Neuron (in vitro differentiated cells): ENCODE data around the gene CAV2.

ENCODE experiments used
- H2AFZ ChIP-seq: one replicate; pipeline ENCODE4 v1.6.1; 2013; ENCODE audit warnings: low read depth, mild to moderate bottlenecking, inconsistent platforms, low read length, moderate library complexity
- H3K27me3 ChIP-seq: one replicate; pipeline ENCODE4 v1.6.1; 2013; ENCODE audit warnings: low read length; ENCODE audit not compliant: insufficient read depth
- H3K36me3 ChIP-seq: one replicate; pipeline ENCODE4 v1.6.1; 2013; ENCODE audit warnings: low read length; ENCODE audit not compliant: insufficient read depth
- H3K4me1 ChIP-seq: one replicate; pipeline ENCODE4 v1.6.1; 2013; ENCODE audit warnings: low read length; ENCODE audit not compliant: insufficient read depth
- H3K4me3 ChIP-seq: 2 replicates; pipeline ENCODE4 v1.5.1; 2013; ENCODE audit warnings: mild to moderate bottlenecking, low read length, moderate library complexity
- H3K9me3 ChIP-seq: one replicate; pipeline ENCODE4 v1.6.1; 2013; ENCODE audit warnings: low read length

The CAV2 gene

GRCh38 chr7:116530107-116530820 is 30.7 kb downstream of the CAV2 start:
- Histone ChIP-seq H3K36me3 (no peaks in the 10 kb centered on the region), H3K27me3 (peaks cover 9% of the 10 kb centered on the region), H3K4me3 (no peak overlapping the region), H3K4me1 (peaks cover 10% of the 10 kb centered on the region), H2AFZ (no peak overlapping the region), H3K9me3 (no peaks in the 10 kb centered on the region)

GRCh38 chr7:116532102-116532688 is 32.7 kb downstream of the CAV2 start:
- Histone ChIP-seq H2AFZ (no peak overlapping the region), H3K9me3 (no peaks in the 10 kb centered on the region), H3K36me3 (no peaks in the 10 kb centered on the region), H3K4me3 (no peak overlapping the region), H3K4me1 (no peaks in the 10 kb centered on the region), H3K27me3 (no peaks in the 10 kb centered on the region)

GRCh38 chr7:116534790-116535189 is 35.3 kb downstream of the CAV2 start:
- Histone ChIP-seq H3K4me3 (no peak overlapping the region), H3K4me1 (no peaks in the 10 kb centered on the region), H3K36me3 (no peaks in the 10 kb centered on the region), H3K9me3 (peaks cover 2% of the 10 kb centered on the region), H2AFZ (no peak overlapping the region), H3K27me3 (no peaks in the 10 kb centered on the region)

GRCh38 chr7:116535416-116535815 is 35.9 kb downstream of the CAV2 start:
- H3K9me3 ChIP-seq: peaks cover 2% of the 10 kb centered on the region
- no peak overlapping the region for H2AFZ ChIP-seq
- H3K36me3 ChIP-seq: no peaks in the 10 kb centered on the region
- no peak overlapping the region for H3K4me3 ChIP-seq
- no peaks in the 10 kb centered on the region for H3K27me3 ChIP-seq
- no peaks in the 10 kb centered on the region for H3K4me1 ChIP-seq

- no peaks in the 10 kb centered on the region for H3K36me3 ChIP-seq
- no peak overlapping the region for H3K4me3 ChIP-seq
- peaks cover 6% of the 10 kb centered on the region for H3K4me1 ChIP-seq
- H2AFZ ChIP-seq: no peak overlapping the region
- H3K27me3 ChIP-seq: no peaks in the 10 kb centered on the region
- H3K9me3 ChIP-seq: peaks cover 2% of the 10 kb centered on the region
These were observed 38.6 kb downstream of the CAV2 start for GRCh38 chr7:116538138-116538537.

- no peak overlapping the region for H2AFZ ChIP-seq
- peaks cover 2% of the 10 kb centered on the region for H3K9me3 ChIP-seq
- peaks cover 6% of the 10 kb centered on the region for H3K4me1 ChIP-seq
- H3K36me3 ChIP-seq: no peaks in the 10 kb centered on the region
- H3K27me3 ChIP-seq: no peaks in the 10 kb centered on the region
- no peak overlapping the region for H3K4me3 ChIP-seq
These were observed 40.3 kb downstream of the CAV2 start for GRCh38 chr7:116539879-116540278.

GRCh38 chr7:116540743-116541142 is 41.2 kb downstream of the CAV2 start:
- Histone ChIP-seq H3K27me3 (no peaks in the 10 kb centered on the region), H3K4me3 (no peak overlapping the region), H3K4me1 (peaks cover 6% of the 10 kb centered on the region), H3K36me3 (no peaks in the 10 kb centered on the region), H3K9me3 (peaks cover 2% of the 10 kb centered on the region), H2AFZ (no peak overlapping the region)

GRCh38 chr7:116541951-116542350 is 42.4 kb downstream of the CAV2 start:
- Histone ChIP-seq H2AFZ (no peak overlapping the region), H3K4me3 (no peak overlapping the region), H3K4me1 (peaks cover 6% of the 10 kb centered on the region), H3K36me3 (no peaks in the 10 kb centered on the region), H3K9me3 (peaks cover 2% of the 10 kb centered on the region), H3K27me3 (no peaks in the 10 kb centered on the region)

- H3K36me3 ChIP-seq: no peaks in the 10 kb centered on the region
- no peak overlapping the region for H2AFZ ChIP-seq
- peaks cover 6% of the 10 kb centered on the region for H3K4me1 ChIP-seq
- H3K4me3 ChIP-seq: no peak overlapping the region
- H3K9me3 ChIP-seq: peaks cover 2% of the 10 kb centered on the region
- H3K27me3 ChIP-seq: no peaks in the 10 kb centered on the region
These were observed 43.1 kb downstream of the CAV2 start for GRCh38 chr7:116542618-116543017.

GRCh38 chr7:116543664-116544063 is 44.1 kb downstream of the CAV2 start:
- Histone ChIP-seq H2AFZ (no peak overlapping the region), H3K36me3 (no peaks in the 10 kb centered on the region), H3K4me3 (no peak overlapping the region), H3K4me1 (peaks cover 6% of the 10 kb centered on the region), H3K27me3 (no peaks in the 10 kb centered on the region), H3K9me3 (peaks cover 2% of the 10 kb centered on the region)

- Histone ChIP-seq H2AFZ (no peak overlapping the region), H3K4me3 (no peak overlapping the region), H3K36me3 (no peaks in the 10 kb centered on the region), H3K9me3 (no peaks in the 10 kb centered on the region), H3K4me1 (peaks cover 6% of the 10 kb centered on the region), H3K27me3 (no peaks in the 10 kb centered on the region)
These were observed 44.9 kb downstream of the CAV2 start for GRCh38 chr7:116544487-116544886.

GRCh38 chr7:116545411-116545993 is 46.0 kb downstream of the CAV2 start:
- Histone ChIP-seq H2AFZ (no peak overlapping the region), H3K27me3 (no peaks in the 10 kb centered on the region), H3K4me3 (no peak overlapping the region), H3K9me3 (no peaks in the 10 kb centered on the region), H3K36me3 (no peaks in the 10 kb centered on the region), H3K4me1 (peaks cover 6% of the 10 kb centered on the region)

- Histone ChIP-seq H3K4me3 (no peak overlapping the region), H3K36me3 (no peaks in the 10 kb centered on the region), H3K4me1 (peaks cover 6% of the 10 kb centered on the region), H3K27me3 (no peaks in the 10 kb centered on the region), H2AFZ (no peak overlapping the region), H3K9me3 (no peaks in the 10 kb centered on the region)
These were observed 46.5 kb downstream of the CAV2 start for GRCh38 chr7:116546054-116546453.
